ENCODE measurements around the gene EIF4G1. TPM values are rescaled to one million over a fixed set of nuclear protein-coding genes. Genes with fewer than 3 reads are reported as not detected.

EIF4G1 gene
- polyA plus RNA-seq, 3 donors, result 114 to 271 (median 178) TPM

DNA sequence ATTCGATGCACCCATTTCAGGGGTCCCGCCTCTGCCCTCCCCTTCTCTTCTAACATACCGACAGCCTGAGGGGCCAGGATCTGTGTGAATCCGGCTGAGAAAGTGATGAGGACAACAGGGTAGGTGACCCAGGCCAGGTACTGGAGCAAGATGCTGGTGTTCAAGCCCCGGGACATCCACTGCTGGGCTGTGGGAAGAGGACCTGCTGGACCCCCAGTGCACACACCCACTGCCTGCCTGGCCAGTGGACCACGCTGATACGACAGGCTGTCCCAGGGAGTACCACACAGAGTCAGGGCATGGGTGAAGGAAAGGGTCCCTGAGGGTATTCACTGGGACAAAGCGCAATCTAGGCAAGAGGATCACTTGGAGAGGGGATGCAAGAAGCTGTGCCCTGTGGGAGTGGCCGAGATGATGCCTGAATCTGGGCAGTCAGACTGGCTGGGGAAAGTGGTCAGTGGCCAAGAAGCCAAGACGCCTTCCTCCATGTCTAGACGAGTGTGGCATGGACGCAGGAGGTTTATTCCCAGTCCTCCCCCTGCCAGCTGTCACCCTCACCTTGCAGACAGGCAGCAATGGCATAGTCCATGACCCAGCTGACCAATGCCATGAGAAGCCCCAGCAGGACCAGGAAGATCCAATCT, 43.8 kb downstream of the EIF4G1 start:
- WGBS, 3 donors, result 91 to 94% (median 94%) methylated on average over 10 to 12 of the region's 12 CpGs
- H3K27ac ChIP-seq (ENCODE audit: low read depth, low read length), result no peak overlapping the region

DNA sequence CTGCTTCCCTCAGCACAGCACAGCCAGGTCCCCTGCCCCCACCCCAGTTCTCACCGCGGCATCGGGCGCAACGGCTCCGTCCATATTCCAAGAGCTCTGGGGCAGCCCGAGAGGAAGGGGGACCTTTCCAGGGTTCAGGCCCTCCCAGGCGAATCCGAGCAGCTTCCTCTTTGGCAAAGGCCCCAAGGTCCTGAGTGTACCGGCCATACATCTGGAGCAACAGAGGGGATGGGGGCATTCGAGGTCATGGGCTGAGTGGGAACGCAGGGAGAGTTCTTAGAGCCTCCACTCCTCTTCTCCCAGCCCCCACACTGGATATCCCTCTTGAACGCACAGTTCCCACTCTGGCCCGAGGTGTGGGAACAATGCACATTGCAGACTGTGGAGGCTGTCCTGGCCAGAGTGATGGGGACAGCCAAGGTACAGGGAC, 44.5 kb downstream of the EIF4G1 start:
- 52 to 73% (median 63%) methylated on average over 14 of the region's 14 CpGs for WGBS, 3 donors

DNA sequence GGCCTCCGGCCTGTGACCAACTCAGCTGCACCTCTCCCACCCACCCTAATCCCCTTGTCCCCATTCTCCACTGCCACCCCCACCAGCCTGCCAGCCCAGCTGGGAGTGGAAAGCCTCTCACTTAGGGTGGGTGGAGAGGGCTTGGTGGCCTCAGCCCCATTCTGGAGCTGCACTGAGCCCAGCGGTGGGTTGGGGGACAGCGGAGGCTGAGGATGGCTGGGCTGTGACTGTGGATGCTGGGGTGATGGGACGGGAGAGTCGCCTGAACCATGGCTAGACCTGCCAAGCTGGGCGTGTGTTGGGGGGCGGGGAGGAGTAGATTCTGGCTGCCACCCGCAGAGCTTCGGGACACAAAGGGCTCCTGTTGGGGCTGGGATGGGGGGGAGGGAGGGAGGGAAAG, 45.2 kb downstream of the EIF4G1 start:
- WGBS, 3 donors, result 70 to 80% (median 76%) methylated on average over 9 of the region's 9 CpGs

More for the DNA sequence above, 44.5 kb downstream of the EIF4G1 start:
- no peak overlapping the region for H3K27ac ChIP-seq (ENCODE audit: low read depth, low read length)

DNA sequence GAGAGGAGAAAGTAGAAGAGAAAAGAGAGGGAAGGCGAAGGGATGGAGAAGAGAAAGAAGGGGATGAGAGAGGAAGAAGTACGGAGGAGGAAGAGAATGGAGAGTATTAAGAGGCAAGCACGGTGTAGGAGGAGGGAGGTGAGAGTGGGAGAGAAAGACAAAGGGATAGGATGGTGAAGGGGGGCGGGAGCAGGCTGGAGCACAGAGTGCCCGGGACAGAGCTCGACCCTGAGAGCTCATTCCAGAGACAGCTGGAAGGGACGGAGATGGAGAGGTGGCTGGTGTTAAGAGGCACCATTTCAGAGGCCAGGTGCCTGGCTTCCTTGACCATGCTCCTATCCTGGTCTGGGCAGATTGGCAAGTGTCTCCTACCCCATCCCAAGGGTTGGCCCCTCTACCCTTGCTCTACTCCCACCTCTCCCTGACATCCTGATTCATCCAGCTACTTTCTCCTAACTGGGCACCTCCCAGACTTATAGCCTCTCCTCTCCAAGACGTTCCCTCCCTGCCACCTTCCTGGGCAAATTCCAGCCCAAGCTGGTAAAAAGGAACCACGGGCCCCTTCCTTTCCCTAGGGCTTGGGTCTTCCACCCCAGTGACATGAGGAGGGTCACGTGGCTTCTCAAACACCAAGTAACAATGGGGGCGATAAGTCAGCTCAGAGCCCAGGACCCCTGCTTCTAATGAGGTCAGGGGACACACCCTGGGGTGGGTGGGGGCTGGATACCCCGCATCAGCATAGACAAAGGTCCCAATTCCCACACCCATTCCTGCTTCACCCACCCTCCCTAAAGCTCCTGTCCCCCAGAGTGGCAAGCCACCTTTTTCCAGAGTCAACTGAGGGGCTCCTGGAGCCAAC, 45.9 kb downstream of the EIF4G1 start:
- H3K27ac ChIP-seq (ENCODE audit: low read depth, low read length), result no peak overlapping the region
- WGBS, 3 donors, result 76 to 85% (median 78%) methylated on average over 12 of the region's 12 CpGs

More for the DNA sequence above, 45.2 kb downstream of the EIF4G1 start:
- no peak overlapping the region for H3K27ac ChIP-seq (ENCODE audit: low read depth, low read length)

DNA sequence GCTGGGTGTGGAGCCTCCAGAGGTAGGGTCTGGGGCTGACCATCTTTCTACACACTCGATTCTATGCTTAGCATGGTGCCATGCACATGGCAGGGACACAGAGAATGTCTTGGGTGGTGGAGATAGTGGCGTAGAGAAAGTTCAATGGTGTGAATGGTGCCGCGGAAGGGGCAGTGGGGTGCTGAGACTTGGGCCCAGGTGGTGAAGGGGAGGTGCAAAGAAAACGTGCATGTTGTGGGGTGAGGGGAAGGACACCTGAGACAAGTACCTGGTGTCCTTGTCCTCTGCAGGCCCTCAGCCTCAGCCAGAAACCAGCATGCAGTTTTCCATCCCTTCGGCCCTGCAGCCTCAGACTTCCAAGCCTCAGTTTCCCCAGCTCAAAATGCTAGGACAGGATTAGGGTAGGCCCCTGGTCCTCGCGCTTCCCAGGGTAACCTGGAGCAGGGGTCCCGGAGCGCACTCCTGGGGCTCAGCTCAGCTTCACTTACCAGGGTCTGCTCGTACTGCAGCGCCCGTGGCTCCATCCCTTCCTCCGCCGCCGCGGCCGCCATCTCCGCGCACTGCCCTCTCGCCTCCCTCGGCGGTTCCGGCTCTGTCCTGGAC, 46.6 kb downstream of the EIF4G1 start:
- WGBS, 3 donors, result 8 to 11% (median 11%) methylated on average over 20 to 24 of the region's 24 CpGs
- H3K27ac ChIP-seq (ENCODE audit: low read depth, low read length), result no peak overlapping the region

DNA sequence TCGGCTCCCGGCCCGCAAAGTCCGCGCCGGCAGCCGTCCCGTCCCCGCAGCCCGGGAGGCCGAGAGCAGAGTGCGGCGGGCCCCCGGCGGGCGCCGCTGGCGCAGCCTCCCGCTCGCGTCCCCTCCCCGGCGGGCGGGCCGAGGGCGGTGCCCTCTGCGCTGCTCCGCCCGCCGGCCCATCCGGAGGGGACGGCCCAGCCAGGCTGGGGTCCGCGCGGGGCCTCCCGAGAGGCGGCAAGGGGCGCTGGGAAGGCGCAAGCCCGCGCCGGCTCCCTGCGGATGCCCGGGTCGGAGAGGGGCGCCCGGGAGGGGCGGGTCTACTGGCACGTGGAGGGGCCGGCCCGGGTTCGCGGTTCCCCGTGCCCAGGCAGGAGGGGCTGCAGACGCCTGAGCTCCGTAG, 47.1 kb downstream of the EIF4G1 start, which contains the start of the genes CLCN2 and POLR2H:
TSS of gene CLCN2 (minus strand) at position 74 of the 400 bp plus-strand sequence. CDS start 126 bp downstream, outside the sequence.
TSS of gene POLR2H (plus strand) at position 179 of the 400 bp plus-strand sequence. CDS start 1,783 bp downstream, outside the sequence.
- H3K27ac ChIP-seq (ENCODE audit: low read depth, low read length), result peak within 1 kb of the TSS; percentile 60
- WGBS, 3 donors, result 0% methylated on average over 7 to 56 of the region's 56 CpGs

DNA sequence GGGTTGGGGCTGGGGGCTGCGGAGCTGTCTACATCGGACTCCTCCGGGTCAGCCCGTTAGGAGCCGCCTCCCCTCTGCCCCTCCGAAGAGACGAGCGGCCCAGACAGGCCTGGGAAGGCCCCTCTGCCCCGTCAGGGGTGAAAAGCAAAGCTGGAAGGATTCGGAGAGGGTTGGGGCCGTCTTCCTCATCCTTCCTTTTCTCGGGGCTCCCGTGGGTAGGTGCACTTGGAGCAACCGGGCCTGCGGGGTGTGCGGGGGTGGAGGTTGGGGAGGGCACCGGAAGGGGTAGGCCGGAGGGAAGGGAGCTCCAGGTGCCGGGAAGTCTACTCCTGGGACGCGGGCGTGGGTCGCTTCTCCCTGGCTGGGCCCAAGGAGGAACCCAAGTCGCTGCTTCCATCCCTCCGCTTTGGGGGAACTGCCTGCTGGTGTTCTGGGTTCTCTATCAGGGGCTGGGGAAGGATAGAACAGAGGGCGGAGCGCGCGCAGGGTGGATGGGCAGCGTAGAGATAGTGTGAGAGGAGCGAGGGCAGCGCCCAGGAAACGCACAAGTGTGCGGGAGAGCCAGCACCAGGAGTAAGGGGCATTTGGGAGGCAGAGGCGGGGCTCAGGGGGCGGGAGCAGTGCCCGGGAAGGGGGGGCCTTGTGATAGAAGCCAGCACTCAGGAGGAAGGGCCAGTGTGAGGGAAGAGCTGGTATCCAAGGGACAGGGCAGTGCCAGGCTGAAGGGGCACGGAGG, 47.7 kb downstream of the EIF4G1 start:
- 0 to 1% (median 0%) methylated on average over 37 to 38 of the region's 38 CpGs for WGBS, 3 donors
- H3K27ac ChIP-seq (ENCODE audit: low read depth, low read length), result peak overlapping the region; percentile 60

DNA sequence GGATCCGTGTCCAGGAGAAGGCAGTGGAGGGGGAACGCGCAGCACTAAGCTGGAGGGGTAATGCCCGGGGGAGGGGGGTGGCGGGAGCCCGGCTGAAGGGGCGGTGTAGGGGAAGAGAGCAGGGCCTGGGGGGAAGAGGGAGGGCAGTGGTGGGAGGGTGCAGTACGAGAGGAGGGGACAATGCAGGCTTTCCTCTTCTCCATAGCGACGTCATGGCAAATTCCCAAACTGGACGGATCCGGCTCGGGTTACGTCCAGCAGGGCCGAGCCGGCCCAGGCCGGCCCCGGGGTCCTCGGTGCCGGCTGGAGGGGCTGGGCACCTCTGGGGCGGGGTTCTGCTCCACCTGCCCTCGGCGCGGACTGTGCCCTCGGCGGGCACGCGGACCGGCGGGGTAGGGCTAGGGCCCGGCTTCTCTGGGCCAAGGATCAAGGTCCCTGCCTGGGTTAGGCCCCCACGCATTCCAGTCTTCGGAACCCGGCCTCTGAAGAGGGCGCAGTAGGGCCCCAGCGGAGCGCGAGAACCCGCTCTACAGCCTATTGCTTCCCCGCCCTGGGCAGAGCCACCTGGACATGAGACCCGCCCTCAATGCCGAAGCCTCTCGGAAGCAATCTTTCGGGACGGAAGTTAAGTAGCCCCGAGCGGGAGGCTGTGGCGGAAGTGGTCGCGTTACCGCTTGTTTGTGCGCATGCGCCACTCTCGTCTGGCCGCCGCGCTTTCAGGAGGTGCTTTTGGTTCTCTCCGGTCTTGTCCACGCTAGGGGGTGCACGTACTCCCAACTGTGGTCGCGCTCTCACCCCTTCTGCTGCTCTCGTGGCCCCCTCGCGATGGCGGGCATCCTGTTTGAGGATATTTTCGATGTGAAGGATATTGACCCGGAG, 48.5 kb downstream of the EIF4G1 start:
- peak overlapping the region; percentile 60 for H3K27ac ChIP-seq (ENCODE audit: low read depth, low read length)
- 0 to 1% (median 0%) methylated on average over 60 to 68 of the region's 68 CpGs for WGBS, 3 donors

DNA sequence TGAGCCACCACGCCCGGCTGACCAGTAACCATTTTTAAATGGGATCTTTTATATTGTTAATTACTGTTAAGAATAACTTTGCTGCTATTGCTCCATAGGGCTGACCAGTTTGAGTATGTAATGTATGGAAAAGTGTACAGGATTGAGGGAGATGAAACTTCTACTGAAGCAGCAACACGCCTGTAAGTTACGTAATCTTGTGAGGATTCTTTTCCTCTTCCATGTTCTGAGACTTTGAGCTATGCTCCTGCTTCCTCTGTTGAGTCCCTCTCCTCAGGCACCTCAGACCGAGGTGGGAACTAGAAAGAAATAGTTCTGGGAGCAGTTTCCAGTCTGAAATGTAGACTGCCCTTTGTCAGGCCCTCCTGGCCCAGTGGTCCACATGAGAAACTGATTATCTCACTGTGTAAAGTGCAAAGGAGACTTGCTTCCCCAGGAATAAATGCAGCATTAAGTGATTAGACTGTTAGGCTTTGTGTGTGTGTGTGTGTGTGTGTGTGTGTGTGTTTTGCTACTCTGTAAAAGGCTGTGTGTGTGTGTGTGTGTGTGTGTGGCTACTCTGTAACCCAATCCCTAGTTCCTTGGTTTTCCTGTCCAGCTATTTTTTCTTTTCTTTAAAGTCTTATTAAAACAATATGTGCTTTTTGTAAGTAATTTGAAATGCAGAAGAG, 52.3 kb downstream of the EIF4G1 start:
- 77 to 87% (median 86%) methylated on average over 5 of the region's 5 CpGs for WGBS, 3 donors
- H3K27ac ChIP-seq (ENCODE audit: low read depth, low read length), result no peak overlapping the region

DNA sequence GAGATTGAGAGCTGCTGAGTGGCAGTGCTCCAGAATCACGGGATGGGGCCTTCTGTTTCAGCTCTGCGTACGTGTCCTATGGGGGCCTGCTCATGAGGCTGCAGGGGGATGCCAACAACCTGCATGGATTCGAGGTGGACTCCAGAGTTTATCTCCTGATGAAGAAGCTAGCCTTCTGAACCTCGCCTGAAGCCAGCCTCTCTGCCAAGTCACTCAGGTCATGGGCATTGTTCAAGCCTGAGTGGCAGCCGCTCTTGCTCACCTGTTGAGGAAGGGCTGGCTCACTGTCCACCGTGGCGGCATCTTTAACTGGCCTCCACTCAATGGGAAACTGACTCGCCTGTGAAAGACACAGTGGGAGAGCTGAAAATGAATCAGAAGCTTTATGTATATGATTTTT, 53.7 kb downstream of the EIF4G1 start:
- 80 to 83% (median 80%) methylated on average over 9 of the region's 9 CpGs for WGBS, 3 donors
- H3K27ac ChIP-seq (ENCODE audit: low read depth, low read length), result no peak overlapping the region

DNA sequence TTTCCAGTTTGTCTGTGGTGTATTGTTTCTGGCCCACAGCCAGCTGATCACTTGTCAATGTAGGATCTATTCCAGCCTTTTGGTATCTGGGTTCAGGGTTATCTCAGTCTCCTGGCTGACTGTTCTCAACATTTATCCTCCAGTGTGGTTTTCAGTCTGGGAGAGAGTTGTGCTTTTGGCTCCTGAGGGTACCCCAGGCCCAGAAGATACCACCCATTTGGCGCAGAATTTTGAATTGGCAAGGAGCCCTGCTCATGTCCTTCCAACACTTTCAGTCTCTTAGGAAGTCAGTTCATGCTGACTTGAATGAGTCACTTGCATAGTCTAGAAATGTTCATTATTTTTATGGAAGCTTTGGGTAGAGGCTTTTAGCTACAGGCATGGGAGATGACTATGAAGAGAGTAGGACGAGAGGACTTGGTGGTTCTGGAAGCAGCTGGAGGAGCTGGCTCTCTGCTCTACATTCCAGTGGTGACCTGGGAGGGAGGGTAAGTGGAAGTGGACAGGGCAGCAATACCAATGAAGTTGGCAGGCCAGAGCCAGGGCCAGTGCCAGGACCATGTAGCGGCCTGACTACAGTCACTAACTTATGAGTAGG, 54.3 kb downstream of the EIF4G1 start:
- no peak overlapping the region for H3K27ac ChIP-seq (ENCODE audit: low read depth, low read length)
- WGBS, 3 donors, result 50 to 64% (median 57%) methylated on average over 3 of the region's 3 CpGs

DNA sequence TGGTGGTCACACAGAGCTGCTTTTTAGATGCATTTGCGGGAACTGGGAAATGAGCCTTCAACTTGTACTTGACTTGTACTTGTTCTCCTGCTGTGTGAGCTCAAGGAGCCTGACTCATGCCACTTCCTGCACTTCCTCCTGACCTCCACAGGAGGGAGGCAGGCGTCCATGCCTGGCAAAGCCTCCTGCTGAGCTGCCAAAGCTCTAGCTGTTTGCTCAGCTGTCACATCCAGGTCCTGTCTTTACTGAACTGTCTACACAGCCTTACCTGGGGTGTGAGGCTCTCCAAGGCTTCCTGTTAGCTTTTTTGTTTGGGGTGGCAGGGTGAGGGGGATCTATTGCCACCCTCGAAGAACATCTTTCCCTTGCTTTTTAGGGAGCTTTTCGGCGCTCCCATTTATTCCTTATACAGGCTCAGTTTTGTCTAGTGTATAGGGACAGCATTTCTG, 57.2 kb downstream of the EIF4G1 start:
- no peak overlapping the region for H3K27ac ChIP-seq (ENCODE audit: low read depth, low read length)
- 32 to 56% (median 50%) methylated on average over 5 of the region's 5 CpGs for WGBS, 3 donors

DNA sequence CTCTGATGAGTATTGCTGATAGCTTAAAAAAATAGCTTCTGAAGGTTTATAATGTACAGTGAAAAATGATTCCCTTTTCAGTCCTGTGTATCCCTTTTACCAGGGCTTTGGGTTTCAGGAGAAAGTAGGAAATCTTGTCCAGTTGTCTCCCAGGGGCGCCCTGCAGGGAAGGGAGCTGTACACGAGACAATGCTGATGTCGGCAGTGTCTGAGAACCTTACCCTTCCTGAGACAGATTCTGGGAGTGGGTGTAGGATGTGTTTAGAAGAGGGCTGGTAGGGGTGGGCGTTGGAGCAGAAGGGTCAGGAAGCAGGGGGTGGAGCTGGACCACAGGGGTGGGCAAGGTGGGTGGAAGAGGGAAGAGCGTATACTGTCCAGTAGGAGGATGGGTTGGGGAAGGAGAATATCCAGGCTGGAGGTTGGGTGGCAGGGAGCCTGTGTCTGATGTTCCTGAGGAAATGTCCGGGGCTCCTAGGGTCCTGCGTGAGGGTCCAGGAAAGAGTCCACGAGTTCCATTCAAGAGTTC, 58.0 kb downstream of the EIF4G1 start:
- H3K27ac ChIP-seq (ENCODE audit: low read depth, low read length), result no peak overlapping the region
- 64 to 78% (median 70%) methylated on average over 8 of the region's 8 CpGs for WGBS, 3 donors

DNA sequence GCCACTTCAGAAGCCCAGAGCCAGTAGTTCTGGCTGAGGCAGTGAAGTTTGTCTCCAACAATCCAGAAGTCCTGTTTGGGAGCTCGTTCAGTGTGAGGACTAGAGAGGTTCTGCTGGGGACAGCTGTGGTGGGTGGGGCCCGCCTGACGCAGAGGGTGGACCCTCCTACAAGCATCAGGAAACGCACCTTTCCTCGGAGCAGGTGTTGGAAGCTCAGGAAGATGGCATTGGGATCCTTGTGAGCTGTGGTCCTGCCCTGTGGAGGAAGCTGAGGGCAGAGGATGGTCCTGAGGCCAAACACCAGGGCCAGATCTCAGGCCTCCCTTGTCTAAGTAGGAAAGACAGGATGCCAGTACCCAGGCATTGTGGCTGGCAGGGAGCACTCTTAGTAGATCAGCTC, 58.5 kb downstream of the EIF4G1 start:
- no peak overlapping the region for H3K27ac ChIP-seq (ENCODE audit: low read depth, low read length)
- WGBS, 3 donors, result 64 to 81% (median 77%) methylated on average over 5 of the region's 5 CpGs

DNA sequence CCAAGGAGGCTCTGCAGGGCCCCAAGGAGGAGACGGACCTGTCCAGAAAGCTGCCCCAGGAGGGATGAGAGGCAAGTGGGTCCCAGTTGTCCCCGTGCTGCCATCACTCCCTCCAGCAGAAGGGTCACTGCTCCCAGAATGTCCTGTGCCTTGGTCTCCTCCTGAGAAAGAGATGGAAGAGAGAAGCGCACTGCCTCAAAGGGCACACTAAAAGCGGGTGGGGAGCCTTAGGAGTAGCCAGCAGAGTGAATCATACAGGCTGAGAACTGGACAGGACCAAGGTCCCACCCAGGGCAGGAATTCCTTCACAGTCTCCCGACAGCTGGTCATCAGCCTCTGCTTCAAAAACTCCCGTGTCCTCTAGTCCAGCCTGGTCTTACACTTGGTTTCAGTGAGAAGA, 59.0 kb downstream of the EIF4G1 start:
- WGBS, 3 donors, result 72 to 77% (median 76%) methylated on average over 6 of the region's 6 CpGs
- no peak overlapping the region for H3K27ac ChIP-seq (ENCODE audit: low read depth, low read length)

DNA sequence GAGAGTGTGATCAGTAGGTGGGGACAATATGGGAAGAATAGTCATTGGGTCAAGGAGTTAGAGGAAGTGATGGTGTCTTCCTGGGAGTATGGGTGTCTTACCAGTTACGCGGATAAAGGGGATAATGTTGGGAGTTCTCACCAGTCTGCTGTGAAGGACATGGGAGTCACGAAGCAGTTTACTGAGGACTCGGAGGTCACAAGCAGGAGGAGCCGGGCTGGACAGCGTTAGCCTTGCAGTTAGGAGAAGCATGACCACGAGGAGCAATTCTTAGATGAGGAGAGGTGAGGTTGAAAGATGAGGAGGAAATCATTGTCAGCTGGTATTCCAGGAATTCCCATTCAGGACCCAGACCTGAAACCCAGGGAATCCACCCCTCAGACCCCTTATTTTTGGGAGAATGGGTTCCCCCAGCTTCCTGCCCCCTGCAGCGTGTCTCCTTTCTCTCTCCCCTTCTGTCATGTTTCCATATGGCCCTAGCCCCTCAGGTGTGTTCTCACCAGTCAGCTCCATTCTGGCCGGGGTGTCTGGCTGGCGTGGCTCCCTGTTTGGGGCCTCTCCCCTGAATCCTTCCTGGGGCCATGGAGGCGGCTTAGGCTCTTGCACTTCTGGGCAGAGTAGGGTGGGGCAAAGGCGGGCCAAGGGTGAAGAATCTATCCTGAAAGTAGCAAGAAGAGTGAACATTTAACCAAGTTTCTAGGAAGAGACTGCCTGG, 61.5 kb downstream of the EIF4G1 start:
- no peak overlapping the region for H3K27ac ChIP-seq (ENCODE audit: low read depth, low read length)
- WGBS, 3 donors, result 87 to 94% (median 90%) methylated on average over 12 of the region's 12 CpGs

All from adipose tissue (tissue), 3 donors.